Glomerular visceral epithelial cell (primary cell): ENCODE results near the gene PAOX.

Experiments
- DNase-seq: peaks from one replicate; pipeline ENCODE4 v3.0.0-alpha.2; 2016; ENCODE audit errors: extremely low spot score

Gene PAOX

GRCh38 chr10:133379152-133379800, at the start of gene PAOX:
PAOX (plus strand) TSS chr10:133379262; CDS start chr10:133379317, 55 bp downstream.
- DNase-seq: peak; percentile 80

GRCh38 chr10:133329491-133330202, 49.4 kb upstream of the PAOX start:
- peak; percentile 88 for DNase-seq

- DNase-seq: no peak
Measured at GRCh38 chr10:133332936-133333699, 45.9 kb upstream of the PAOX start.

- no peak for DNase-seq
Measured at GRCh38 chr10:133334503-133335245, 44.4 kb upstream of the PAOX start.

- DNase-seq: peak; percentile 40
Measured at GRCh38 chr10:133335246-133336117, 43.6 kb upstream of the PAOX start.

GRCh38 chr10:133336118-133336576, 42.9 kb upstream of the PAOX start:
- no peak for DNase-seq

- no peak for DNase-seq
Measured at GRCh38 chr10:133336577-133337369, 42.3 kb upstream of the PAOX start, which contains the start of gene CALY. CALY (minus strand) TSS chr10:133336896; CDS start chr10:133328989, 7,907 bp downstream.

- no peak for DNase-seq
Measured at GRCh38 chr10:133337370-133337725, 41.7 kb upstream of the PAOX start.

- DNase-seq: no peak
Measured at GRCh38 chr10:133338080-133339071, 40.7 kb upstream of the PAOX start.

- no peak for DNase-seq
Measured at GRCh38 chr10:133339708-133340380, 39.2 kb upstream of the PAOX start.

GRCh38 chr10:133341983-133342382, 37.1 kb upstream of the PAOX start:
- DNase-seq: no peak

- DNase-seq: no peak
Measured at GRCh38 chr10:133342942-133343341, 36.1 kb upstream of the PAOX start.

- DNase-seq: no peak
Measured at GRCh38 chr10:133343558-133343957, 35.5 kb upstream of the PAOX start.

- no peak for DNase-seq
Measured at GRCh38 chr10:133344236-133344635, 34.8 kb upstream of the PAOX start.

GRCh38 chr10:133346413-133346812, 32.6 kb upstream of the PAOX start:
- no peak for DNase-seq

GRCh38 chr10:133347710-133348517, 31.1 kb upstream of the PAOX start:
- no peak for DNase-seq

GRCh38 chr10:133349160-133349568, 29.9 kb upstream of the PAOX start:
- no peak for DNase-seq
